ENCODE results near the gene GUSB.
"Not testable (repeated sequence)": the region's sequence is repeated elsewhere in the genome, so short reads cannot be mapped to it uniquely, and the experiment has no call there.

Gene GUSB

GRCh38 chr7:65974876-65975275 is 7.1 kb downstream of the GUSB start:
- no peak for DNase-seq

- no peak for DNase-seq
Measured at GRCh38 chr7:65974191-65974801, 7.7 kb downstream of the GUSB start.

GRCh38 chr7:65972976-65973375 is 9.0 kb downstream of the GUSB start:
- DNase-seq, result no peak

DNA sequence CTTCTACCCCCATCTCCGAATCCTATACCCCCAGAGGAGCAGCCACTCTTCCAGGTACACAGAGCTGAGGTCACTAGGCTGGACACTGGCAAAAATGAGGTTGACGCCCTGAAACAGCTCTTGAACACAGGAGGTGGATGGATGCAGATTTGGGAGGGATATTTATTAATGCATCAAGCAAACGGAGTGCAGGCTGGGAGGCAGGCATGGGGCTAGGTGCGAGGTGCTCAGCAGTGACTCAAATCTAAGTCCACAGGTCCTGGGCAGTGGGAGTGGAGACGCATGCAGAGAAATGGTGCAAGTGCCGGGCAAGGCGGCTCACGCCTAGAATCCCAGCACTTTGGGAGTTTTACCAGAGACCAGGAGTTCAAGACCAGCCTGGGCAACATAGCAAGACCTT is 11.0 kb downstream of the GUSB start:
- DNase-seq, result no peak

DNA sequence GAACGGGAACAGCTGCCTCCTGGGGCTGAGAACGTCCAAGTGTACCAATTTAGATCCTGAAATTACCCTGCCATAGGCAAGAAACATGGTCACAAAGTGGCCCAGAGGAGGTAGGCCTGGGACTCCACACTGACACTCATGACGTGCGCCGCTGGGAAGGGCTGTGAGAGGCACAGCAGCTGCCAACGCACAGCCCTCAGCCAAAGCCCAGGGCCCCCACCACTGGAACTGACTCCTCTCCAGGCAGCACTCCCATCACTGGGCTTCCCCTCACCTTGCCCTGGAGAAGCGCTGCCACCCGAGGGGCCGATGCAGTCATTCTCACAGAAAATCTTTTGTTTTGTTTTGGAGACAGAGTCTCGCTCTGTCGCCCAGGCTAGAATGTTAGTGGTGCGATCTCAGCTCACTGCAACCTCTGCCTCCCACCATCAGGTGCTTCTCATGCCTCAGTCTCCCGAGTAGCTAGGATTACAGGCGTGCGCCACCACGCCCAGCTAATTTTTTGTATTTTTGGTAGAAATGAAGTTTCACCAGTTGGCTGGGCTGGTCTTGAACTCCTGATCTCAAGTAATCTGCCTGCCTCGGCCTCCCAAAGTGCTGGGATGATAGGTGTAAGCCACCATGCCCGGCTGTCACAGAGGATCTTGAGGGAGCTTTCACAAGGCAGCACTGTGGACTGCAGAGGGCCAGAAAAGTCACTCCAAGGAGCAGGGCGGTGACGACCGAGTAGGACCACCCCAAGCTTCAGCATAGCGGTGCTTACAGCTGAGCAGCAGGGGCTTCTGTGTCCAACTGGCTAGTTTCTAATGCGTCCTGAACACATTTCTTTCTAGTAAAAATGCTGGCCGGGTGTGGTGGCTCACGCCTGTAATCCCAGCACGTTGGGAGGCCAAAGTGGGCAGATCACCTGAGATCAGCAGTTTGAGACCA is 13.5 kb downstream of the GUSB start:
- DNase-seq, result no peak

DNA sequence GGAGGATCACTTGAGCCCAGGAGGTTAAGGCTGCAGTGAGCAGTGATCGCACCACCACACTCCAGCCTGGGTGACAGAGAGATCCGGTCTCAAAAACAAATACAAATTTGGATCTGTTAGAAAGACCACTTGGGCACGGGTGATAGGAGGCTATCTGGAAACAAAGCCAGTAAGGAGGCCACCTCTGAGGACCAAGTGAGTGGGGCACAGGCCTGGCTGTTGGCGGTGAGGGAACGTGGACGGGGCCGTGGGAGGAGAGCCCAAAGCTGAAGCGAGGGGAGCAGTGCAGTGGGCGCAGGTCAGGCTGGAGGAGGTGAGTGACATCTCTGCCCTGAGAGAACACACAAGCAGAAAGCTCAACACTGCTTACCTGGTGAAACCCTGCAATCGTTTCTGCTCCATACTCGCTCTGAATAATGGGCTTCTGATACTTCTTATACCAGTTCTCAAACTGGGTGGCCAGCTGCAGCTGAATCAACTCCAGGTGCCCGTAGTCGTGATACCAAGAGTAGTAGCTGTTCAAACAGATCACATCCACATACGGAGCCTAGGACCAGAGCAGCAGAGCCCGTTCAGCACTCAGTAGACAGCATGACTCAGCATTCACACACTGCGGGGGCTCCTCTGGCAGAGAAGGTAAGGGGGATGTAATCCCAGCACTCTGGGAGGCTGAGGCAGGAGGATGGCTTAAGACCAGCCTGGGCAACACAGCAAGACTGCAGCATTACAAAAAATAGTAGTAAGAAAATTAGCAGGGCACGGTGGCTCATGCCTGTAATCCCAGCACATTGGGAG is 14.5 kb downstream of the GUSB start:
- DNase-seq, result no peak

DNA sequence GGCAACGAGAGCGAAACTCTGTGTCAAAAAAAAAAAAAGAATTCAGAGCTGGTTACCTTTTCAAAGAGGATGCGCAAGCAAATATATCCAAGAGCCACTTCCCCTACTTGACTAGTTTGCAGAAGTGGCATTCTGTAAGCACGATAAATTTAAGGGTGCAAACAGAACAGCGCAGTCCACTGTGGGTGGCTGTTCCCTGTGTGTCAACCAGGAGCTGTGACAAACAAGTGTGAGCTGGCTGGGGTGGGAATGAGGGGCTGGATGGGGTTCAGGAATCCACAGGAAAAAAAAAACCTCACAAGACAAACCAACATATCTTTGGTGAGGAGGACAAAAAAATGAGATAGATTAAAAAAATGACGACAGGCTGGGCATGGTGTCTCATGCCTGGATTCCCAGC is 15.9 kb downstream of the GUSB start:
- DNase-seq, result peak in 1 of 2 donors; percentile 15

DNA sequence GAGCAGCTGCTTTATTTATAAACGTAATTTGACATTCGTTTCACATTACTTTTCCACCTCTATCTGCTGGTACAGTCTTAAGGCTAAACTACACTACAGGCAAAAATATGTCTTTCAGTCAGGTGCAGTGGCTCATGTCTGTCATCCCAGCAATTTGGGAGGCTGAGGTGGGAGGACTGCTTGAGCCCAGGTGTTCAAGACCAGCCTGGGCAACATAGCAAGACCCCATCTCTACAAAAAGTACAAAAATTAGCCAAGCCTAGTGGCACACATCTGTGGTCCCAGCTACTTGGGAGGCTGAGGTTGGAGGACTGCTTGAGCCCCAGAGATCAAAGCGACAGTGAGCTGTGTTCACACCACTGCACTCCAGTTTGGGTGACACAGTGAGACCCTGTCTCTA is 17.3 kb downstream of the GUSB start:
- not testable (repeated sequence) for DNase-seq

DNA sequence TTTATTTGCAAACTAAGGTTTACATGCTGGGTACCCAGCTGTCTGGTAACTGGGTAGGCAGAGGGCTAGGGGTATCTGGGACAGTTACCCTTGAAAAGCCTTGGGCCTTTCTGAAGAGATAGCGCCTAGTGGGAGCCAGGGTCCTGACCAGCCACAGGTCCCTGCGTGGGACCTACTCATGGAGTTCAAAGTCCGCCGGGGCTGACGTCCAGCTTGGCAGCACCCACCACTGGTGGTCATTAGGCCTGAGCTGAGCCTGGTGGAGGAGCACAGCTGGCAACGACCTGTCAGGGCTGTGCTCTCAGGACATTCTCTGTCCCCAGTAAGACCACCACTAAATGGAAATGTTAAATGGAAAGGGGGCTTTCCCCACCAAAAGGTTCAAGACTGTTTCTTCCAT is 20.0 kb downstream of the GUSB start:
- no peak for DNase-seq

GRCh38 chr7:65960351-65961074 is 21.5 kb downstream of the GUSB start:
- DNase-seq, result no peak

DNA sequence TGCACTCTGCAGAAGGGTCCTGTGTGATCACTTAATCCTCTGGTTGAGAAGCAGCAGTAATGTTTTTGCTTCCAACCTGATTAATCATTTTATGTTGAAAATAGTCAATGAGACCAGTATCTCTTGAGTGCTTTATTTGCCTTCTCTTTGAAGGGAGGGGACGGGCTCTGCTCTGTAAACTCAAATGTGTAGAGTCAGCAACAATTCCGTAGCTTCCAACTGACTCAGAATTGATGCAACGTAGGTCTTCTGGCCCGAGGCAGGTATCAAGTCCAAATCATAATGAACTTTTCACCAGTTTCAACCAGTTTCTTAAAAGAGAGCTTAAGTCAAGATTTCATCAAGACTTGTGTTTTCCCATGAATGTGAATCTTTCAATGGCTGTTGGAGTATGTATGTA is 26.3 kb downstream of the GUSB start:
- no peak for DNase-seq

DNA sequence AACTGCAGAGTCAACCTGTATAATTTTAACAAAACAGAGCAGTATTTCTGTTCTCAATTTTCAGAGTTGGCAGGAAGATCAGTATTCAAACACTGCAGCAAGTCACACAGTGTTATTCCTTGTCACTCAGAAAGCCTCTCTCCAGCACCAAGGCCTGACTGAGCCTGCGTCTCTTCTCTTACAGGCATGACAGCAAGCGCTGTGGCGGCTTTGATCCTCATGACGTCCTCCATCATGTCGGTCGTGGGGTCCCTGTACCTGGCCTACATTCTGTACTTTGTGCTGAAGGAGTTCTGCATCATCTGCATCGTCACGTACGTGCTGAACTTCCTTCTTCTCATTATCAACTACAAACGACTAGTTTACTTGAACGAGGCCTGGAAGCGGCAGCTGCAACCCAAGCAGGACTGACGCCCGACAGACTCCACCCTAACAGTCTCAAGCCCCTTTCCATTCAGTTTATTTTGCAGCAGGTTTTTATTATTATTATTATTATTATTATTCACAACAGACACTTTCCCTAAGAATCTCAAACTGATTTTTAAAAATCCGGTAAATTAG is 28.0 kb downstream of the GUSB start:
- DNase-seq, result no peak

DNA sequence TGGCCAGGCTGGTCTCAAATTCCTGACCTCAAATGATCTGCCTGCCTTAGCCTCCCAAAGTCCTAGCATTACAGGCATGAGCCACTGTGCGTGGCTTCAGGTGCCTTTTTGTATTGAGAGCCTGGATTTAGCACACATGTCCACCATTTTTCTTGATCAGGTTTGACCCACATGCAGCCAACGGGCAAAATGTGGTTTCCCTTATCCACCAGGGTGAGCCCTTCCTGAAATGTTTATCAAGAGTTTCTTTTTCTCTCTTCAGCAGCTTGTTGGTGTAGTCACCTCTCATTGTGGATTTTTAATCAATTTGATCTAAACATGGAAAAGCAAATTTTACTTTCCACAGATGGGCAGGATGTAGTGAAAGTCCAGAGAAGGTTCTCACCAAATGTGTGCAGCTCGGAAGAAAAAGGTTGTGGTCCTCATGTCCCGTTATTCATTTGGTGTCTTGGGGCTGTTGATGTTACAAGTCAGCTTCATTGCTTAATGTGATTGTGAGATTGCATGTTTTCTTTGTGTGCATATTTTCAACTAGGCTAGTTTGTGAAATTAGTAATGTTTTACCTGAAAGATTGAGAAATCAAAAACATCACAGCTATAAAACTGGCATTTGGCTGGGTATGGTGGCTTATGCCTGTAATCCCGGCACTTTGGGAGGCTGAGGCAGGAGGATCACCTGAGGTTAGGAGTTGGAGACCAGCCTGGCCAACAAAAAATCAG is 28.9 kb downstream of the GUSB start:
- DNase-seq, result no peak

DNA sequence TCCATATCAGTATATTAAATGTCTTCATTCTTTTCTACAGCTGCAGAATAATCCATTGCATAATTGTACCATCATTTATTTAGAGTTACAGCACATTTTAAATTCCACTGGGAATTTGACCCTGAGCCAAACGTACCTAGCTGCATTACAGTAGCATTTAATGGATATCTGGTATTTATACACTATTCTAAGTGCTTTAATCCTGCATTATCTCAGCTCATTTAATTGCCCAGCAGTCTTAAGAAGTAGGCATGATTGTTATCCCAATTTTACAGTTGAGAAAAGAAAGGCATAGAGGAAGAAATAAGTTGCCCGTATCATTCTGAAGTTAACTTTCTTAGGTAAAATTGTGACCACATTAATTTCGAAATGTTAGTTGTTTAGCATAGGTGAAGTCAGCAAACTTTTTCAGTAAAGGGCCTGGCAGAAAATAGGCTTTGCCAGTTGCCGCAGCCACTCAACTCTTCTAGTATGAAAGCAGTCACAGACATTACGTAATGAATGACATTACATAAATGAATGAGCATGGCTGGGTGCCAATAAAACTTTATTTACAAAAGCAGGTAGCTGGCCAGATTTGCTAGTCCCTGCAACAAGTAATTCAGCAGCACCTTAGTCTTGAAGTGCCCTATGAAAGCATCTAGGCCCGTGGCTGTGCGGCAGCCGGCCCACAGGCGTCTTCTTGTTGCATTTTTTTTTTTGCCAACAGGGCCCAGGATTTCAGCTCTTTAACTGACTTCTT is 30.0 kb downstream of the GUSB start:
- DNase-seq, result no peak

DNA sequence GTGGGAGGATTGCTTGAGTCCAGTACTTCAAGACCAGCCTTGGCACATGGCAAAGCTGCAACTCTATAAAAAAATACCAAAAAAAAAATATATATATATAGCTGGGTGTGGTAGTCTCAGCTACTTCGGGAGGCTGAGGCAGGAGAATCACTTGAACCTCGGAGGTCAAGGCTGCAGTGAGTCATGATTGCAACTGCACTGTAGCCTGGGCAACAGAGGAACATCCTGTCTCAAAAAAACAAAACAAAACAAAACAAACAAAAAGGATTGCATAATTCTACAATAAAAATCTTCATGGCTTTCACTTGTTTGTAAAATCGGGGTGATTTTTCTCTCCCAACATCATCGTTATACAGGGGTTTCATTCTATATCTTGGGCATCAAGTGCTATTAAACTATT is 35.1 kb downstream of the GUSB start:
- peak in 1 of 2 donors; percentile 1 for DNase-seq

- not testable (repeated sequence) for DNase-seq
Measured at GRCh38 chr7:65945787-65946186, 36.2 kb downstream of the GUSB start.

DNA sequence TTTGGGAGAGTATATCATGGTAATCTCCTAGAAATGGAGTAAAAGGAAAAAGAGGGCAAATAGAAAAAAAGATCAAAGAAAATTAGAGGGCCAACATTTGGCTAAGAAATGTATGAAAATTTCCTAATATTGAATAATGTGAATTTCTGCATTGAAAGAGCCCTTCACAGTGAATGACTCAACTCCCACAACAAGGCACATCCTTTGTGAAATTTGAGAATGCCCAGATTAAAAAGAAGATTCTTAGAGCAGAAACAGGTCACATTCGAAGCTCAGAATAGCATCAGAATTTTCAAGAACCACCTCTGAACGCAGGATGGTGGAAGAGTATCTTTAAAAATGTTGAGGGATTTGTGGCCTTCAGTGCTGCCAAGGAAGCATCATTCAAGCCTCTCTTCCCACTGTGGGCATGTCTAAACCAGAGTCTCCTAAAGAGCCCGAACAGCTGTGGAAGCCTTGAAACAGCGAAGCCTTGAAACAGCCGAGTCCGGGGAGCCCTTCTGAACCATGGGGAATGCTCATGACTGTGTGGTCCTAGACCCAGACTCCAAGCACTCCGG is 43.6 kb downstream of the GUSB start:
- no peak for DNase-seq

GRCh38 chr7:65937296-65937695 is 44.7 kb downstream of the GUSB start:
- no peak for DNase-seq

DNA sequence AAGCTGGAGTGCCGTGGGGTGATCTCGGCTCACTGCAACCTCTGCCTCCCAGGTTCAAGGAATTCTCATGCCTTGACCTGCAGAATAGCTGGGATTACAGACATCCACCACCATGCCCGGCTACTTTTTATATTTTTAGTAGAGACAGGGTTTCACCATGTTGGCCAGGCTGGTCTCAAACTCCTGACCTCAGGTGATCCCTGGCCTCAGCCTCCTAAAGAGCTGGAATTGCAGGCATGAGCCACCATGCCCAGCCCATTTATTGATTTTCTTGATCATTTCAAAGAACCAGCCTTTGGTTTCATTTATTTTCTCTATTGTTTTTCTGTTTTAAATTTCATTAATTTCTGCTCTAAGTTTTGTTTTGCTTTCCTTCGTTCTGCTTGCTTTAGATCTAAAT is 50.3 kb downstream of the GUSB start:
- no peak for DNase-seq

Data from inflammatory macrophage treated with lipopolysaccharide for 1 hour (primary cell).